Mucosa of descending colon (tissue), 3 donors: ENCODE results near the gene RPP25L. TPM values are rescaled to one million over a fixed set of nuclear protein-coding genes. Genes with fewer than 3 reads are reported as not detected.

Experiments
- ATAC-seq: fragments of 200-7000 bp; cut with Tn5 transposase; one replicate; pipeline ENCODE4 v1.9.1; 2020; ENCODE audit warnings: mild to moderate bottlenecking, moderate library complexity
- DNase-seq, 3 donors: peaks; one replicate each; pipeline ENCODE4 v3.0.0-alpha.2; 2020
- H3K36me3 ChIP-seq: fragments of 200-600 bp; one replicate; pipeline ENCODE4 v1.8.0; 2021; ENCODE audit warnings: low read depth, mild to moderate bottlenecking
- H3K4me1 ChIP-seq: fragments of 200-600 bp; one replicate; pipeline ENCODE4 v1.8.0; 2021; ENCODE audit warnings: low read depth, mild to moderate bottlenecking
- H3K4me3 ChIP-seq: fragments of 200-600 bp; one replicate; pipeline ENCODE4 v1.8.0; 2021; ENCODE audit warnings: mild to moderate bottlenecking
- H3K9me3 ChIP-seq: fragments of 200-600 bp; one replicate; pipeline ENCODE4 v1.8.0; 2021; ENCODE audit warnings: mild to moderate bottlenecking
- CTCF ChIP-seq: fragments of 200-600 bp; IDR thresholded peaks from one replicate; pipeline ENCODE4 v1.8.0; 2022; ENCODE audit warnings: antibody characterized with exemption, mild to moderate bottlenecking
- intact Hi-C, 2 donors: fragments of 100-400 bp; cut with DNase I in 1 of 2; cut with micrococcal nuclease in 1 of 2; formaldehyde crosslinking; loops; one replicate each; pipeline versions ENCODE4 v1.11.0 to v1.11.1; 2022; cut with DNase I, micrococcal nuclease
- total RNA-seq, 3 donors: library from RNA; stranded (reverse); fragmentation: NEBNext Ultra II Directional in 2 of 3; extraction: Animal tissue kit (Norgen Biotek cat#: 25700) in 2 of 3; gene quantifications; one replicate each; pipeline versions ENCODE4 v1.2.1 to v1.2.4, GENCODE V29; 2021 to 2023
- donor health status: DM: no; HTN: no; CAD: no; lungs with moderate emphysema.
- donor health status: DM: no; HTN: no; CAD: no.
- donor health status: DM: no; HTN: yes; CAD: no.

The RPP25L gene
- total RNA-seq, 3 donors from 2014 or later, result 29.4 to 47.2 (median 39.4) TPM

DNA sequence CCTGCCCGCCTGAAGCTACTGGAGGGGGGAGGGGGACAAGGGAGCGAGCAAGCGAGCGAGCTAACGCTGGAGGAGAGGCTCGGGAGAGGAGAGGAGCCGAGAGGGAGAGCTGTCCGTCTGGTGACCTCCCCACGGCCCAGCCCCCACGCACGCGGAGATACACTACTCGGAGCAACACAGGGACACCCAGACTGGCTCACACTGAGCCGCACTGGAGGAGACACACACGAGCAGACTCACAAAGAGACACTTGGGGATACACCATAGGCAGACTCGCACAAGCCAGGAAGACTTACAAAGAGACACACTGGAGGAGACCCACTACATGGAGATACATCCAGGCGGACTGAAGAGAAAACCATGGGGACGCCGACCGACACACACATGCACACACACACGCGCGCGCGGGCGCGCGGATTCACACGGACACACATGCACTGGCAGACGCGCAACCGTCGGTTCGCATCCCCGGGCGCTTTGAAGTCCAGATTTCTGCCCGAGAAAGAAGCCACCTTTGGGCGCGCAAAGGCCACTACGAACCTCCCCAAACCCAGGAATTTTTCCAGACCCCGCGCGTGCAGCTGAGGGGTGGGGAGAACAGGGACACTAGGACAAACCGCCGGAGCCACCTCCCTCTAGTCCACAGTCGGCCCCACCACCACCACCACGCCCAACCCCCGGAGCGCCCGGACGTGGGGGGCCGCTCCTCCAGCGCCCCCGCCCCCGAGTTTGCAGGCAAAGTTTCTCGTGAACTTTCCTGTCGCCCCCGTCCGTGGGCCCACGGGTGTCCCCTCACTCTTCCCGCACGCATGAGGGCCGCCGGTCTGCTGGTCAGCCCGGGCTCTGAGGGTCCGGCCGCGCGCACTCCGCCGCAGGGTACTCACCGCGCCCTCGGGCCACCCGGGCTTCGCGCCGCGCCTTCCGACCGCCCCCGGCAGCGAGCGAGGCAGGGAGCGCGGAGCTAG is 22.9 kb downstream of the RPP25L start:
- Histone ChIP-seq H3K36me3 (no peaks in the 10 kb centered on the region), H3K4me1 (peaks cover 29% of the 10 kb centered on the region), H3K9me3 (no peaks in the 10 kb centered on the region), H3K4me3 (no peak overlapping the region)
- TF ChIP-seq CTCF, result no peak
- no peak for DNase-seq
- intact Hi-C loops, result no loop called here
- ATAC-seq, result no peak

DNA sequence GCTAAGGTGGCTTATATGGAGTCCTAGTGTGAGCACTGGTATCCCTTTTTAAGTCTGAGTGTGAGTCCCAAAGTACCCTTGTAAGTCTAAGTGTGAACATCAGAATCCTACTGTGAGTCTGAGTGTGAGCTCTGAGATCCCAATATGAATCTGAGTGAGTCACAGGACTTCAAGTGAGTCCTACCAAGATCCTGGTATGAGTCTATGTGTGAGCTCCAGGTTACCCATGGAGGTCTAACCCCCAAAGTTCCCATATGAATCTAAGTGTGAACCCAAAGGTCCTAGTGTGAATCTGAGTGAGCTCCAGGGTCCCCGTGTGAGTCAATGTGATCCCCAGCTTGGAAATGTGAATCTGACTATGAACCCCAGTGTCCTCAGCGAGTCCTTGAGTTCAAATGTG is 24.6 kb downstream of the RPP25L start:
- TF ChIP-seq CTCF, result no peak
- intact Hi-C loops, result no loop called here

DNA sequence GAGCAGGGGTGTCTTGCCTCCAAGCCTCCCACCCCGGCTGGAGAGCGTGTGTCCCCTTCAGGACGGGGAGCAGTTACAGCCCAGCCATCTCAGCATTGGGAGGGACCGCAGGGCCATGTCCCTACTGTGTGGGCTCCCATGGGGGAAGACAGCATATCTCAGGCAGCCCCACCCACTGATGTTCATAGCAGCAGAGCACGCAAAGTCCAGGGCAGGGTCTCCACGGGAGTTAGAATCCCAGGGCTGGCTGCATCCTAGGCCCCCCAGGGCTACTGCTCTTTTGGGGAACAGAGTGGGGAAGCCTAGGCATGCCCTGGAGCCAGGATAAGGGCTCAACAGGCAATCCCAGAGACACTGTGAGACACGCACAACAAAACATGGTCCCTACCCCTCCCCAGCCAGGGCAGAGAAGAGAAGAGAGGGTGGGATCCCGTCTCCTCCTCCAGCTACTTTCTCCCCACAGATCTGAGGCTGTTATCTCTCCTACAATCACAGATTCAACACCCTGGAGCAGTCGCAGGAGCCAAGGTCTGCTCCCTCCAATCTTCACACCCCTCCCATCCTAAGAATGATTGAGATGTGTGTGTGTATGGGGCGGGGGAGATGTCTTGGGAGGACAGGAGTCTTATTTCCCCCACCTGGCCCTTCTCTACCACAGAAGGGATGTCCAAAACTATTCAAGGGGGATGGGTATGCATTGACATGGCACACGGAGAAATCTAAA is 25.8 kb downstream of the RPP25L start:
- ATAC-seq (no peak), DNase-seq (no peak)
- Histone ChIP-seq H3K36me3 (no peaks in the 10 kb centered on the region), H3K9me3 (no peaks in the 10 kb centered on the region), H3K4me1 (peaks cover 24% of the 10 kb centered on the region), H3K4me3 (no peak overlapping the region)
- TF ChIP-seq CTCF, result no peak
- intact Hi-C loops, result no loop called here

More for the DNA sequence above, 24.6 kb downstream of the RPP25L start:
- no peak for ATAC-seq
- no peaks in the 10 kb centered on the region for H3K9me3 ChIP-seq
- no peak for DNase-seq
- H3K4me3 ChIP-seq, result no peak overlapping the region
- peaks cover 29% of the 10 kb centered on the region for H3K4me1 ChIP-seq
- no peaks in the 10 kb centered on the region for H3K36me3 ChIP-seq

DNA sequence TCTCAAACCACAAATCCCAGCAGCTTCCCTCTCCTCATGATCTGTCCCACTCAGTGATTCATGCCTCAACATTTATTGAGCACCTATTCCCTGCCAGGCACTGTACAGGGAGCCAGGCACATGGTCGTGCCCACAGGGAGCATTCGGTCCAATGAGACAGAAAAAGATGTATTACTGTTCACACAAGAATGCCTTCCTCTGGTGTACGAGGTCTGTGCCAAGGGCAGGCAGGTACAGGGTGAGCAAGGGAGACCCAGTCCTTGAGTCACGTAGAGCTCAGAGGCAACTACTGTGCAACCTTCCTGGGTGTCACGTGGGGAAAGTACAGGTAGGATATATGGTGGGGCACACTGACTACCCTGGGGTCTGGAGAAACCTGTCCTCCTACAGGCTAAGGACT is 26.9 kb downstream of the RPP25L start:
- DNase-seq (no peak), ATAC-seq (no peak)
- no peak for TF ChIP-seq CTCF
- Histone ChIP-seq H3K4me1 (peaks cover 13% of the 10 kb centered on the region), H3K4me3 (no peak overlapping the region), H3K36me3 (no peaks in the 10 kb centered on the region), H3K9me3 (no peaks in the 10 kb centered on the region)
- intact Hi-C loops, result no loop called here

GRCh38 chr9:34582787-34583186 is 29.1 kb downstream of the RPP25L start:
- no peak for ATAC-seq
- intact Hi-C loops, result no loop called here

More at GRCh38 chr9:34582787-34583186, 29.1 kb downstream of the RPP25L start:
- Histone ChIP-seq H3K36me3 (no peaks in the 10 kb centered on the region), H3K9me3 (no peaks in the 10 kb centered on the region), H3K4me1 (peaks cover 5% of the 10 kb centered on the region), H3K4me3 (no peak overlapping the region)
- TF ChIP-seq CTCF, result no peak
- DNase-seq, result no peak
